BLaER1 treated with 17β-estradiol and CSF1 and Interleukin-3, amounts not matched to agents 10 nM and 100 nM (cell line): Measurements from ENCODE around the gene ATP5PB.

Experiments used
- H3K27ac ChIP-seq, 11 experiments: shearing (Covaris generic); formaldehyde crosslinking; 2 replicates each; pipeline ENCODE4 v1.8.1; 2022
- H3K27me3 ChIP-seq, 11 experiments: shearing (Covaris generic); formaldehyde crosslinking; 2 replicates each; pipeline ENCODE4 v1.8.1; 2022
- H3K36me3 ChIP-seq, 11 experiments: shearing (Covaris generic); formaldehyde crosslinking; 2 replicates each; pipeline ENCODE4 v1.8.1; 2022
- H3K4me1 ChIP-seq, 10 experiments: shearing (Covaris generic); formaldehyde crosslinking; 2 replicates each; pipeline ENCODE4 v1.8.1; 2022
- H3K4me2 ChIP-seq, 11 experiments: shearing (Covaris generic); formaldehyde crosslinking; 2 replicates each; pipeline ENCODE4 v1.8.1; 2022
- H3K4me3 ChIP-seq, 10 experiments: shearing (Covaris generic); formaldehyde crosslinking; 2 replicates each; pipeline ENCODE4 v1.8.1; 2022
- H3K9ac ChIP-seq, 11 experiments: shearing (Covaris generic); formaldehyde crosslinking; 2 replicates each; pipeline ENCODE4 v1.8.1; 2022
- H3K9me3 ChIP-seq, 11 experiments: shearing (Covaris generic); formaldehyde crosslinking; replicated peaks in 1 of 11; 2 replicates each; pipeline ENCODE4 v1.8.1; 2022
- H4K20me1 ChIP-seq, 11 experiments: shearing (Covaris generic); formaldehyde crosslinking; 2 replicates each; pipeline ENCODE4 v1.8.1; 2022
- Cebpa-rat ChIP-seq, 11 experiments: shearing (Covaris generic); IDR thresholded peaks; 2 replicates each; pipeline ENCODE4 v1.8.1; 2022

ATP5PB gene

DNA sequence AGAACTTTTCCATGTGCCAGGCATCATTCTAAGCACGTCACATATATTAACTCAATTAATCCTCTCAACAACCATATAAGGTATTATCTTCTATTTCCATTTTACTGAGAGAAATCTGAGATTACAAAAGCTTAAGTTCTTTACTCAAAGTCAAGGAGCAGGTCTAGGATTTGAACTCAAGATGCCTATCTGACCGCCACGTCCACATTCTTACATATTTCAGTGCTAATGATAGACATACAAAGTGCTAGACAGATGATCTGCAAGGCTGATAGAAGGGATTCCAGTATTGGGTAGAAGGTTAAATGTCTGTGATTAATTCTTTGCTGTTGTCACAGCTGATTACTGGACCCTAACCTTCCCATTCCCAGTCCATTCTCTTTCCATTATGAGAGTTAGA, 4.4 kb downstream of the ATP5PB start:
- H3K9ac ChIP-seq, result no peak overlapping the region
- no peaks in the 10 kb centered on the region for H3K27me3 ChIP-seq
- peaks cover 15 to 60% (median 26%) of the 10 kb centered on the region in 10 experiments for H3K4me1 ChIP-seq
- no peak for TF ChIP-seq Cebpa-rat (IDR thresholded peaks at IDR 0.05)
- H3K9me3 ChIP-seq, result no peaks in the 10 kb centered on the region
- H3K36me3 ChIP-seq, result peaks cover 76 to 86% (median 81%) of the 10 kb centered on the region in 11 experiments
- peak overlapping the region in 3 of 11 experiments; percentile 21 to 97 (median 36); a peak in 4 of 22 replicates for H3K4me2 ChIP-seq
- no peak overlapping the region for H3K27ac ChIP-seq
- peaks cover 11 to 57% (median 37%) of the 10 kb centered on the region in 11 experiments; a peak in 18 of 22 replicates for H4K20me1 ChIP-seq
- no peak overlapping the region for H3K4me3 ChIP-seq

GRCh38 chr1:111454859-111455641, 5.8 kb downstream of the ATP5PB start:
- H3K36me3 ChIP-seq, result peaks cover 90 to 99% (median 94%) of the 10 kb centered on the region in 11 experiments
- H4K20me1 ChIP-seq, result peaks cover 11 to 68% (median 40%) of the 10 kb centered on the region in 11 experiments; a peak in 18 of 22 replicates
- no peak overlapping the region for H3K27ac ChIP-seq
- H3K4me1 ChIP-seq, result peaks cover 14 to 59% (median 26%) of the 10 kb centered on the region in 10 experiments
- no peaks in the 10 kb centered on the region for H3K27me3 ChIP-seq
- no peaks in the 10 kb centered on the region for H3K9me3 ChIP-seq
- H3K4me2 ChIP-seq, result peak overlapping the region in 5 of 11 experiments; percentile 2 to 97 (median 21); a peak in 3 of 22 replicates
- no peak overlapping the region for H3K4me3 ChIP-seq
- no peak for TF ChIP-seq Cebpa-rat (IDR thresholded peaks at IDR 0.05)
- H3K9ac ChIP-seq, result no peak overlapping the region; a peak in 1 of 22 replicates

GRCh38 chr1:111455642-111456031, 6.4 kb downstream of the ATP5PB start:
- Histone ChIP-seq H4K20me1 (peaks cover 11 to 68% (median 40%) of the 10 kb centered on the region in 11 experiments; a peak in 18 of 22 replicates), H3K9ac (no peak overlapping the region), H3K27me3 (no peaks in the 10 kb centered on the region), H3K4me3 (no peak overlapping the region), H3K9me3 (no peaks in the 10 kb centered on the region), H3K4me1 (peaks cover 8 to 53% (median 20%) of the 10 kb centered on the region in 10 experiments), H3K27ac (no peak overlapping the region), H3K4me2 (peak overlapping the region in 1 of 11 experiments; percentile 97; a peak in 2 of 22 replicates), H3K36me3 (peaks cover 95 to 100% (median 98%) of the 10 kb centered on the region in 11 experiments)
- no peak for TF ChIP-seq Cebpa-rat (IDR thresholded peaks at IDR 0.05)

- H3K9ac ChIP-seq, result no peak overlapping the region
- no peak for TF ChIP-seq Cebpa-rat (IDR thresholded peaks at IDR 0.05)
- H3K36me3 ChIP-seq, result peaks cover 65 to 87% (median 73%) of the 10 kb centered on the region in 11 experiments
- no peak overlapping the region for H3K4me2 ChIP-seq
- no peak overlapping the region for H3K27ac ChIP-seq
- H3K4me3 ChIP-seq, result no peak overlapping the region
- H4K20me1 ChIP-seq, result peaks cover 0 to 30% (median 10%) of the 10 kb centered on the region in 11 experiments; a peak in 10 of 22 replicates
- H3K27me3 ChIP-seq, result no peaks in the 10 kb centered on the region
- H3K4me1 ChIP-seq, result no peaks in the 10 kb centered on the region
- H3K9me3 ChIP-seq, result no peaks in the 10 kb centered on the region
Observed at GRCh38 chr1:111461765-111462164, 12.5 kb downstream of the ATP5PB start.

GRCh38 chr1:111462370-111463028, 13.2 kb downstream of the ATP5PB start:
- Histone ChIP-seq H3K36me3 (peaks cover 62 to 87% (median 70%) of the 10 kb centered on the region in 11 experiments), H4K20me1 (peaks cover 0 to 23% (median 9%) of the 10 kb centered on the region in 11 experiments; a peak in 9 of 22 replicates), H3K27me3 (no peaks in the 10 kb centered on the region), H3K4me2 (no peak overlapping the region), H3K9ac (no peak overlapping the region), H3K4me3 (no peak overlapping the region), H3K4me1 (peaks cover 0 to 1% (median 0%) of the 10 kb centered on the region in 10 experiments; a peak in 2 of 20 replicates), H3K9me3 (no peaks in the 10 kb centered on the region), H3K27ac (no peak overlapping the region)
- TF ChIP-seq Cebpa-rat (IDR thresholded peaks at IDR 0.05), result no peak

DNA sequence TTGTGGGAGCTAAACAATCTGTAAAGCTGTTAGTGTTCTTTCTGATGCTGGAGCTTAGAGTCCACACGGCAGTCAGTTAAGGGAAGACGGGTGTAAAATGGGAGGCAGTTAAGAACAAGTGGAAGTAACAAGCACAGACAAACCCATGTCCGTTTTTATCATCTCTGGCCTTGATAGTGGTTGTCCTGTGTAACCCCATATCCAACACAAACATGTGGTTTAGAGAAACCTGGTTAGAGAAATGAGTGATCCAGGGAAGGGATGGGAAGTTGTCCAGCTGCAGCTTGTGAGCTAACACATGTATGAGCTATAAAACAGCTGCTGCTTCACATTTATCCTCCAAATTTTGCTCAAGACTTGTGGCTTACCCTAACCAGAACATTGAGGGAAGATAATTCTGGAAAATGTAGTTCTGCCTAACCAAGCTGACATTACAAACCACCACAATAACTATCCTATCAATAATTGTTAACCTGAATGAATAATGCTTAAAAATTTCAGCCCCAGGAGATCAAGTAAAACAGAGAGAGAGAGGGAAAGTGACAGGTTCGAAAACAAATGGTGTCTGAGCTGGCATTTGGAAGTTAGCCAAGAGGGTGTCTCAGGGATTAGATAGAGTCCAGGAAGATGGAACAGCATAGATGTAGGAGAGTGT, 13.9 kb downstream of the ATP5PB start:
- Histone ChIP-seq H3K4me1 (peaks cover 0 to 8% (median 0%) of the 10 kb centered on the region in 10 experiments; a peak in 4 of 20 replicates), H3K27ac (no peak overlapping the region), H3K4me3 (no peak overlapping the region), H3K9ac (no peak overlapping the region), H3K27me3 (no peaks in the 10 kb centered on the region), H4K20me1 (peaks cover 0 to 19% (median 6%) of the 10 kb centered on the region in 11 experiments; a peak in 8 of 22 replicates), H3K36me3 (peaks cover 61 to 87% (median 68%) of the 10 kb centered on the region in 11 experiments), H3K4me2 (no peak overlapping the region), H3K9me3 (no peaks in the 10 kb centered on the region)
- TF ChIP-seq Cebpa-rat (IDR thresholded peaks at IDR 0.05), result no peak

DNA sequence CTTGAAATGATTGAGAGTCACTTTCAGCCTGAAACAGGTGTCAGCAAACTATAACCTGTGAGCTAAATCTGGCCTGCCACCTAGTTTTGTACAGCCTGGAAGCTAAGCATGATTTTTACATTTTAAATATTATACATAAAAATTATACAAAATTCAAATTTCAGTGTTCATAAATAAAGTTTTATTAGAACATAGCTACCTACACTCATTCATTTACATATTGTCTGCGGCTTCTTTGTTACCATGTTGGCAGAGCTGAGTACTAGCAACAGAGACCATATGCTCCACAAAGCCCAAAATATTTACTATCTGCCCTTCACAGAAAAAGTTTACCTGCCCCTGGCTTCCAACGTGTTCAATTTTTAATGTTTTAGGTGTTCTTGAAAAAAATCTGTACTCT, 16.5 kb downstream of the ATP5PB start:
- H3K9ac ChIP-seq, result no peak overlapping the region
- H3K9me3 ChIP-seq, result peaks cover 0 to 8% (median 0%) of the 10 kb centered on the region in 11 experiments; a peak in 4 of 22 replicates
- no peak overlapping the region for H3K4me3 ChIP-seq
- peaks cover 7 to 34% (median 14%) of the 10 kb centered on the region in 10 experiments for H3K4me1 ChIP-seq
- H3K27ac ChIP-seq, result no peak overlapping the region
- H3K27me3 ChIP-seq, result no peaks in the 10 kb centered on the region
- H3K36me3 ChIP-seq, result peaks cover 58 to 79% (median 65%) of the 10 kb centered on the region in 11 experiments
- no peaks in the 10 kb centered on the region for H4K20me1 ChIP-seq
- no peak for TF ChIP-seq Cebpa-rat (IDR thresholded peaks at IDR 0.05)
- H3K4me2 ChIP-seq, result no peak overlapping the region

GRCh38 chr1:111466480-111466879, 17.2 kb downstream of the ATP5PB start:
- no peak overlapping the region for H3K4me2 ChIP-seq
- no peak overlapping the region for H3K27ac ChIP-seq
- no peaks in the 10 kb centered on the region for H3K27me3 ChIP-seq
- peaks cover 0 to 8% (median 0%) of the 10 kb centered on the region in 11 experiments; a peak in 4 of 22 replicates for H3K9me3 ChIP-seq
- H3K4me3 ChIP-seq, result no peak overlapping the region
- TF ChIP-seq Cebpa-rat (IDR thresholded peaks at IDR 0.05), result no peak
- peaks cover 50 to 72% (median 57%) of the 10 kb centered on the region in 11 experiments for H3K36me3 ChIP-seq
- peaks cover 15 to 40% (median 20%) of the 10 kb centered on the region in 10 experiments for H3K4me1 ChIP-seq
- no peaks in the 10 kb centered on the region for H4K20me1 ChIP-seq
- H3K9ac ChIP-seq, result no peak overlapping the region
